Measurements from ENCODE around the gene ZMYM2. TPM values are rescaled to one million over a fixed set of nuclear protein-coding genes. Genes with fewer than 3 reads are reported as not detected.

The ZMYM2 gene
- total and polyA plus RNA-seq, 2 experiments from 2014 or later = 87.9 to 159 TPM

- Histone ChIP-seq H3F3A (replicated peaks; ENCODE audit: low read depth) (no peaks in the 10 kb centered on the region; the same call in 1 of the 2 replicates), H3K4me2 (no peak overlapping the region), H3K4me3 (no peak overlapping the region), H3K4me1 (ENCODE audit: insufficient read depth) (no peaks in the 10 kb centered on the region), H3K79me2 (replicated peaks; ENCODE audit: insufficient read depth) (peaks cover 17% of the 10 kb centered on the region; the same call in 1 of the 2 replicates), H4K20me1 (replicated peaks; ENCODE audit: insufficient read depth) (peaks cover 11% of the 10 kb centered on the region; the same call in 1 of the 2 replicates), H2AFZ (no peak overlapping the region), H3K9me2 (ENCODE audit: insufficient read depth) (no peaks in the 10 kb centered on the region), H3K27ac (ENCODE audit: low read depth) (no peak overlapping the region; the same call in 1 of the 2 replicates), H3K36me3 (ENCODE audit: insufficient read depth) (peaks cover 9% of the 10 kb centered on the region), H3K27me3 (ENCODE audit: insufficient read depth) (no peaks in the 10 kb centered on the region)
- no peaks in the 10 kb centered on the region for H3K9me3 Mint-ChIP-seq
- ATAC-seq (no peak), DNase-seq (ENCODE audit: low spot score) (no peak)
- no peak overlapping the region for H3K27ac Mint-ChIP-seq
- H3K36me3 Mint-ChIP-seq (ENCODE audit: low read depth) = peaks cover 57% of the 10 kb centered on the region
- H3K4me3 Mint-ChIP-seq = no peak overlapping the region
- TF ChIP-seq EZH2 (IDR thresholded peaks at IDR 0.05; ENCODE audit: low read depth, unreplicated experiment) (no peak), NANOG (IDR thresholded peaks at IDR 0.05; ENCODE audit: borderline replicate concordance) (no peak), CTCF (conservative IDR thresholded peaks at IDR 0.05; ENCODE audit: low read depth in 2 of 2) (no peak), EZH2phosphoT487 (IDR thresholded peaks at IDR 0.05; ENCODE audit: unreplicated experiment) (no peak)
- TF ChIP-seq, protein P1, sequence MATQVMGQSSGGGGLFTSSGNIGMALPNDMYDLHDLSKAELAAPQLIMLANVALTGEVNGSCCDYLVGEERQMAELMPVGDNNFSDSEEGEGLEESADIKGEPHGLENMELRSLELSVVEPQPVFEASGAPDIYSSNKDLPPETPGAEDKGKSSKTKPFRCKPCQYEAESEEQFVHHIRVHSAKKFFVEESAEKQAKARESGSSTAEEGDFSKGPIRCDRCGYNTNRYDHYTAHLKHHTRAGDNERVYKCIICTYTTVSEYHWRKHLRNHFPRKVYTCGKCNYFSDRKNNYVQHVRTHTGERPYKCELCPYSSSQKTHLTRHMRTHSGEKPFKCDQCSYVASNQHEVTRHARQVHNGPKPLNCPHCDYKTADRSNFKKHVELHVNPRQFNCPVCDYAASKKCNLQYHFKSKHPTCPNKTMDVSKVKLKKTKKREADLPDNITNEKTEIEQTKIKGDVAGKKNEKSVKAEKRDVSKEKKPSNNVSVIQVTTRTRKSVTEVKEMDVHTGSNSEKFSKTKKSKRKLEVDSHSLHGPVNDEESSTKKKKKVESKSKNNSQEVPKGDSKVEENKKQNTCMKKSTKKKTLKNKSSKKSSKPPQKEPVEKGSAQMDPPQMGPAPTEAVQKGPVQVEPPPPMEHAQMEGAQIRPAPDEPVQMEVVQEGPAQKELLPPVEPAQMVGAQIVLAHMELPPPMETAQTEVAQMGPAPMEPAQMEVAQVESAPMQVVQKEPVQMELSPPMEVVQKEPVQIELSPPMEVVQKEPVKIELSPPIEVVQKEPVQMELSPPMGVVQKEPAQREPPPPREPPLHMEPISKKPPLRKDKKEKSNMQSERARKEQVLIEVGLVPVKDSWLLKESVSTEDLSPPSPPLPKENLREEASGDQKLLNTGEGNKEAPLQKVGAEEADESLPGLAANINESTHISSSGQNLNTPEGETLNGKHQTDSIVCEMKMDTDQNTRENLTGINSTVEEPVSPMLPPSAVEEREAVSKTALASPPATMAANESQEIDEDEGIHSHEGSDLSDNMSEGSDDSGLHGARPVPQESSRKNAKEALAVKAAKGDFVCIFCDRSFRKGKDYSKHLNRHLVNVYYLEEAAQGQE (IDR thresholded peaks at IDR 0.05; ENCODE audit: unreplicated experiment) = no peak
- peaks cover 4% of the 10 kb centered on the region for H3K27me3 Mint-ChIP-seq (ENCODE audit: insufficient read depth, low read depth, poor library complexity)
- peaks cover 2% of the 10 kb centered on the region; the same call in 1 of the 3 replicates for H3K4me1 Mint-ChIP-seq
Observed at GRCh38 chr13:20074966-20075365, 116.4 kb downstream of the ZMYM2 start.

- ATAC-seq = no peak
- H3K36me3 ChIP-seq (ENCODE audit: insufficient read depth) = peaks cover 19% of the 10 kb centered on the region; the same call in 1 of the 2 replicates
- peaks cover 17% of the 10 kb centered on the region; the same call in 1 of the 2 replicates for H3K79me2 ChIP-seq (replicated peaks; ENCODE audit: insufficient read depth)
- H3K4me1 ChIP-seq (ENCODE audit: insufficient read depth) = no peaks in the 10 kb centered on the region
- H3K9me3 Mint-ChIP-seq = no peaks in the 10 kb centered on the region
- no peak for TF ChIP-seq JUNB (IDR thresholded peaks at IDR 0.05; ENCODE audit: unreplicated experiment)
- TF ChIP-seq CTCF (conservative IDR thresholded peaks at IDR 0.05; ENCODE audit: low read depth in 2 of 2) = no peak
- no peak for TF ChIP-seq CREB1 (CRISPR knock-in tag; IDR thresholded peaks at IDR 0.05; ENCODE audit: low read depth)
- TF ChIP-seq, protein P1 (IDR thresholded peaks at IDR 0.05; ENCODE audit: unreplicated experiment) = no peak
- TF ChIP-seq EZH2 (IDR thresholded peaks at IDR 0.05; ENCODE audit: low read depth, unreplicated experiment) = no peak
- TF ChIP-seq POLR2AphosphoS5 (IDR thresholded peaks at IDR 0.05; ENCODE audit: low read depth) = no peak
- TF ChIP-seq NANOG (IDR thresholded peaks at IDR 0.05; ENCODE audit: borderline replicate concordance) = no peak
- TF ChIP-seq ZNF114 (CRISPR knock-in tag; IDR thresholded peaks at IDR 0.05) = no peak
- H3K4me3 Mint-ChIP-seq = no peak overlapping the region
- H3K4me1 Mint-ChIP-seq = peaks cover 2% of the 10 kb centered on the region; the same call in 1 of the 3 replicates
- no peaks in the 10 kb centered on the region; the same call in 1 of the 2 replicates for H3F3A ChIP-seq (replicated peaks; ENCODE audit: low read depth)
- no peak overlapping the region for H3K27ac ChIP-seq (ENCODE audit: low read depth)
- H3K4me2 ChIP-seq = no peak overlapping the region
- no peak for DNase-seq (ENCODE audit: low spot score)
- no peak overlapping the region for H3K27ac Mint-ChIP-seq
- H3K4me3 ChIP-seq = no peak overlapping the region
- H3K27me3 ChIP-seq (ENCODE audit: insufficient read depth) = no peaks in the 10 kb centered on the region
- H3K9me2 ChIP-seq (ENCODE audit: insufficient read depth) = no peaks in the 10 kb centered on the region
- H2AFZ ChIP-seq = no peak overlapping the region
- no peaks in the 10 kb centered on the region for H3K27me3 Mint-ChIP-seq (ENCODE audit: insufficient read depth, low read depth, poor library complexity)
- peaks cover 13% of the 10 kb centered on the region; the same call in 1 of the 2 replicates for H4K20me1 ChIP-seq (replicated peaks; ENCODE audit: insufficient read depth)
- H3K36me3 Mint-ChIP-seq (ENCODE audit: low read depth) = peaks cover 46% of the 10 kb centered on the region
Observed at GRCh38 chr13:20077086-20077485, 118.6 kb downstream of the ZMYM2 start.

All from GM23338 (cell line).